Activated CD4-positive, alpha-beta T cell treated with anti-CD3 and anti-CD28 coated beads, Interleukin-2, amount 10 ng/mL, durations not matched to agents 24 days and 14 days (primary cell): ENCODE results near the gene TSHZ2. TPM values are rescaled to one million over a fixed set of nuclear protein-coding genes. Genes with fewer than 3 reads are reported as not detected.

ENCODE experiments used
- DNase-seq: peaks from one replicate; pipeline ENCODE4 v3.0.0; 2022
- H3K27ac Mint-ChIP-seq: one replicate; pipeline ENCODE4 v1.8.0; 2022; ENCODE audit warnings: mild to moderate bottlenecking, mixed read lengths
- H3K27me3 Mint-ChIP-seq: one replicate; pipeline ENCODE4 v1.8.0; 2022; ENCODE audit warnings: mixed read lengths
- H3K36me3 Mint-ChIP-seq: one replicate; pipeline ENCODE4 v1.8.0; 2022; ENCODE audit warnings: low read depth, mild to moderate bottlenecking, mixed read lengths
- H3K4me1 Mint-ChIP-seq: one replicate; pipeline ENCODE4 v1.8.0; 2021; ENCODE audit warnings: mixed read lengths
- H3K4me3 Mint-ChIP-seq: one replicate; pipeline ENCODE4 v1.8.0; 2022; ENCODE audit warnings: mild to moderate bottlenecking, moderate library complexity, mixed read lengths
- H3K9me3 Mint-ChIP-seq: one replicate; pipeline ENCODE4 v1.8.0; 2021; ENCODE audit warnings: mixed read lengths
- intact Hi-C: fragments of 100-400 bp; cut with micrococcal nuclease; formaldehyde crosslinking; loops from one replicate; pipeline ENCODE4 v1.15.1; 2023
- total RNA-seq: library from RNA; stranded (reverse); gene quantifications from 2 replicates; pipeline ENCODE4 v1.2.3, GENCODE V29; 2022

TSHZ2 gene
- total RNA-seq, 1 donor from 2014 or later: 29.5 TPM

DNA sequence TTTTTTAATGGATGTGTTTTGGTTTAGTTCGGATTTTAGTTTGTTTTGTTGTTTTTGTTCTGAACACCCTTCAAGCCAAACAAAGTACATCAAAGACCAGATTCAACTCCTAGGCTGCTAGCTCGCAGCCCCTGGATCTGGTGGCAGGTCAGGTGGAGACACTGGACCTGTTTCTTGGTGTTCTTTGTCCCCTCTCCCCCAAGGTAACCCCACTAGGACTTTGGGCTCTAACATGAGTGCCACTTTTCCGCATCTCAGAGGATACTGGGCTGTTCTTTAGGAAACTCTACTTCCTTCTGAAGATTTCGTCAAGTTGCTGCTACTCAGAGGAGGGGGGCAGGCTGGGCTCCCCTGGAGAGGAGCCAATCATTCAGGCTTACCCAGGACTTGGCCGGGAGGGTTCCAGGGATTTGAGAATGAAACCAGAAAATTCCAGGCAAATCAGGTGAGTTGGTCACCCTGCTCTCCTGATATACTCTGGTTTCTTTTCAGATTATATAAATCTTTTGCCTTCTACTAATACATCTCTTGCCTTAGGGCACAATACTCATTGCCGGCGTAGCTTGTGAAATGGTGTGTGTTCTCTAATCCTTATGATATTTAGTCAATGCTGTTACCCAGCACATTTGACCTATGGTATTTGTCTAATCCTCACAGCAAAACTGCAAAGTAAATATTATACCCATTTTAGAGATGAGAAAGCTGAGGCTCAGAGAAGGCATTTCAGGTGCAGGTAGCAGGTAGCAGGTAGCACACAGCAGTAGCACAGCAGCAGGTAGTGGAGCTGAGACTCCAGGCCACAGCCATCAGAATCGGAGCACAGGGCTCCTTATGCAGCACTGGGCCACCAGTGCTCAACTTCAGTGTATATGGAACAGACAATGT, 291.6 kb downstream of the TSHZ2 start:
- intact Hi-C loops: no loop called here

DNA sequence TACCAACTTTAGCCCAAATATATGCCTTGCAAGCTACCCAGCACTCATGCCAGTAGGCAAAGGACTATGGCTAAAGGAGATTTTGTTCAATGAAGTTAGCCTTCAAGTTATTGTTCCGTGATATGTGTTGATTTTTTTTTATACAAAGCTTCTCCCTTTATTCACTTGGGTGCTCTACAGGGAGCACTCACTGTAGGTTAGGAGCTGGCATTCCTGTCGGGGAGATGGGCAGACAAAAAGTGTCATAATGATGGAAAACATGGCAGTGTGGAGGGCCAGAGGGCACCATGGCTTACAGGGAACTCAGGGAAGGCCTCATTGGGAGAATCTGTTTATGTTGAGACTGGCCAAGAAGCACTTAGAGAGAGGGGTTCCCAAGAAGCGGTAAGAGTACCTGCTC, 292.4 kb downstream of the TSHZ2 start:
- Mint-ChIP-seq H3K4me1 (no peaks in the 10 kb centered on the region), H3K27ac (no peak overlapping the region), H3K36me3 (no peaks in the 10 kb centered on the region), H3K9me3 (no peaks in the 10 kb centered on the region), H3K4me3 (no peak overlapping the region), H3K27me3 (no peaks in the 10 kb centered on the region)
- no peak for DNase-seq
- intact Hi-C loops: no loop called here

More for the DNA sequence above, 291.6 kb downstream of the TSHZ2 start:
- H3K27ac Mint-ChIP-seq: no peak overlapping the region
- H3K27me3 Mint-ChIP-seq: no peaks in the 10 kb centered on the region
- no peaks in the 10 kb centered on the region for H3K36me3 Mint-ChIP-seq
- no peak overlapping the region for H3K4me3 Mint-ChIP-seq
- no peak for DNase-seq
- no peaks in the 10 kb centered on the region for H3K9me3 Mint-ChIP-seq
- H3K4me1 Mint-ChIP-seq: no peaks in the 10 kb centered on the region

DNA sequence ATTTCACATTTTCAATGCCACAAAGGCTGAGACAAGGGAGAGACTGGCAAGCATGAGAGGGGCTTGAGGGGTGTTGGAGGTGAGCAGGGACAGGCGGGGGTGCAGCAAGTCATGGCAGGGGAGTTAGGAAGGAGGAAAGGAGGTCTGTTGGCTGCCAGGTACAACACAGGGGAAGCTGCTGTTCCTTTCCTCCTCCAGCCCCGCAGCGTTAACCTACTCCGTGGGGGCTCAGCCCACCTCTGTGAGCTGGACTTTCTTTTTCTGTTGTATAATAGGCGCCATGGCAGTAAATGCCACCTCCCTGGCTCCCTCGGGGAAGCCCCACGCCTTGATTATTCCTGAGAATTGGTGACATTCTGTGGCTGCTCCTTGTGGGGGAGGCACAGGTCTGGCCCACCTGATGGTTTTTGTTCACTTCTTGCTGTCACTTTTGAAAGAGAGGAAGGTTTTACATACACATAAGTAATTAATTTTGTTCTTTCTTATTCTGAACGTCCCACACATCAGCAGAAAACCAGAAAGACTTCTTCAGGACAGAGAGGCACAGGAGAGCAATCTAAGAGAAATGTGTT, 293.2 kb downstream of the TSHZ2 start:
- no peaks in the 10 kb centered on the region for H3K36me3 Mint-ChIP-seq
- H3K4me1 Mint-ChIP-seq: no peaks in the 10 kb centered on the region
- no peaks in the 10 kb centered on the region for H3K9me3 Mint-ChIP-seq
- no peaks in the 10 kb centered on the region for H3K27me3 Mint-ChIP-seq
- no peak overlapping the region for H3K27ac Mint-ChIP-seq
- intact Hi-C loops: no loop called here
- no peak for DNase-seq
- H3K4me3 Mint-ChIP-seq: no peak overlapping the region

DNA sequence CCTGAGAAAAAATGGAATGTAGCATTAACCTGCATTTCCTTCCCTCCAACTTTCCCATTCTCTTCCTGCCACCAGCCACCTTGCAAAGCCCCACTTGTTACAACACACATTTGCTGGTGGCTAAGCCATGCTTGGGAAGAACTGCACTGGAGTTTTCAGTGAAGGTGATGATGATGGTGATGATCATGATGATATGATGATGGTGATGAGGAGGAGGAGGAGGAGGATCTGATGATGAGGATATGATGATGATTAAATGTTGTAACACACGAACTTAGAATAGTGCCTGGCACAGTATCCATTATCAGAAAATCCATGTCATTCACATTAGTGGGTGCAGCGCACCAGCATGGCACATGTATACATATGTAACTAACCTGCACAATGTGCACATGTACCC, 297.2 kb downstream of the TSHZ2 start:
- Mint-ChIP-seq H3K27me3 (no peaks in the 10 kb centered on the region), H3K4me1 (no peaks in the 10 kb centered on the region), H3K4me3 (no peak overlapping the region), H3K27ac (no peak overlapping the region), H3K9me3 (no peaks in the 10 kb centered on the region), H3K36me3 (peaks cover 1% of the 10 kb centered on the region)
- no peak for DNase-seq
- intact Hi-C loops: no loop called here

DNA sequence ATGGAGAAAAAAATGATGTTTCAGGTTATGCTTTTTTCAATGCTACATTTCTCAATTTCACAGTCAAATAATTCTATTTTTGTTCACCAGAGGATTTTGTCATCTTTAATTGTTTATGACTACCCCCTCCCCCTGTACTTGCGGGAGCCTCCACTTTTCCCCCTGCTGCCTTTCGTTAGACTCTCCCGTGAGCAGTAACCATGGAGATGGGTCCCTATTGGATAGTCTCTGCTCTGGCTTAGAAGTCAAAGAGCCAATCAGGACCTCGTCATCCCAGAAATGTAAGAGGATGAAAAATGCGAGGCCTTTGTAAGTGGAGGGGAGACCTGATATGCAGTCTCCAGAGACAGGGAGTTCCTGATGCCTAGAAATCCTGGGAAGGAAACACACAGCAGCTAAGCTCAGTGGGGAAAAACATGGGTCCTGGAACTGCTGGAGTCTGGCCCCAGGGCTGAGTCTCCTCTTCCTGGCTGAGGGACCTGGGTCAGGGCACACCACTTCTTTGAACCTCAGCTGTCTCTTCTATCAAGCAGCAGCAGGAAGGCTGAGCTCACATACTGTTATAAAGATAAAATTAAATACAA, 298.7 kb downstream of the TSHZ2 start:
- Mint-ChIP-seq H3K27me3 (no peaks in the 10 kb centered on the region), H3K4me3 (no peak overlapping the region), H3K36me3 (peaks cover 1% of the 10 kb centered on the region), H3K4me1 (no peaks in the 10 kb centered on the region), H3K27ac (no peak overlapping the region), H3K9me3 (no peaks in the 10 kb centered on the region)
- DNase-seq: no peak
- intact Hi-C loops: no loop called here

DNA sequence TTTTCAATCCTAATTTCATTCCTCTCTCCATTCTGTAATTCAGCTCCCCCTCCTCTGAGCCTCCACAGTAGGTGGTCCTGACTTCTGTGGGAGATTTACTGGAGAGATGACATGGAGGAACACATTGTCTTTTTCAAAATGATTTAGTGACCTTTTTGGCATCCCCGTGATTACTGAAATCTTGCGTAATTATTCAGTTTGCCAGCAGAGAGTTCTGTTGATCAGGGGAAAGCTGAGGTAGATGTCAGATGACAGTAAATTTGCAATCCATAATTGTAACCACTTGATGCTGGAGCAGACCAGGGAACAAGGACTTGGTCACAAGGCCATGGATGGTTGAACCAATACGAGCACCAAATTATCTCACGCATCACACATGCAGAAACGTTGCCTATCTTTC, 302.2 kb downstream of the TSHZ2 start:
- H3K27me3 Mint-ChIP-seq: no peaks in the 10 kb centered on the region
- H3K36me3 Mint-ChIP-seq: peaks cover 1% of the 10 kb centered on the region
- H3K27ac Mint-ChIP-seq: no peak overlapping the region
- H3K9me3 Mint-ChIP-seq: no peaks in the 10 kb centered on the region
- DNase-seq: no peak
- intact Hi-C loops: no loop called here
- H3K4me1 Mint-ChIP-seq: no peaks in the 10 kb centered on the region
- H3K4me3 Mint-ChIP-seq: no peak overlapping the region

DNA sequence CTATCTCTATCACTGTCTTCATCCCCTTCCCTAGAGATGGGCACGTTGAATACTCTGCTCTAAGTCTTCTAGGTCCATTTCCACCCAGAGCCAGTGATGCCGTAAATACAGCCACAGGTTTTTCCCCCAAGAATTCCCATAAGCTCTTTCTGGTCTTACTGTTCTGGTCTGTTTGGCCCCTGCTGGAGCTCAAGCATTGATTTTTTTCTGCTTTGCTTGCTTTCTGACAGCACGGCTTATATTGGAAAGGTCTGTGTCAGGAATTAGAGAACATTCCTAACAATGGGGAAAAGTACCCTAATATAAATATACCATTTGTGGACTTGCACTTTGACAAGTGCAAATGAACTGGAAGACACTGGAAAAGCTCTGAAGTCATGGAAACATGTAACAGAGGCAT, 302.6 kb downstream of the TSHZ2 start:
- no peaks in the 10 kb centered on the region for H3K4me1 Mint-ChIP-seq
- no peaks in the 10 kb centered on the region for H3K9me3 Mint-ChIP-seq
- H3K4me3 Mint-ChIP-seq: no peak overlapping the region
- no peak for DNase-seq
- no peak overlapping the region for H3K27ac Mint-ChIP-seq
- H3K36me3 Mint-ChIP-seq: peaks cover 1% of the 10 kb centered on the region
- intact Hi-C loops: no loop called here
- no peaks in the 10 kb centered on the region for H3K27me3 Mint-ChIP-seq

DNA sequence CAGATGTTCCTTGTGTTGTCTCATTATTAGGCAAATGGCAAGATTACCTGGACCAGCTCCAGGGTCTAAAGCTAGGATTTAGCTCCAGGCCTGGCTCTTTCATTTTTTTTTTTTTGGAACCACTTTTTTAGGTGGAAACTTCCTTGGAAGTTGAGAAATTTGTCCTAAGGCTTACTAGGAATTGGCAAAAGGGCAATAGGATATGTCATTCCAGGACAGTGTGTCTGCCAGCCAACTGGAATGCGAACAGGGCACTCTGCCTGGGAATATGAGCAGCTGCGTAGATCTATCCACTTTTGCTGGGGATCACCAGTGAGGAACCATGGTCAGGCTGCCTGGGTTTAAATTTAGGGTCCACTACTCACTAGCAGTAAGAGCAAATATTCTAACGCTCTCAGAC, 304.0 kb downstream of the TSHZ2 start:
- Mint-ChIP-seq H3K4me3 (no peak overlapping the region), H3K27me3 (no peaks in the 10 kb centered on the region), H3K4me1 (no peaks in the 10 kb centered on the region), H3K27ac (no peak overlapping the region), H3K9me3 (no peaks in the 10 kb centered on the region), H3K36me3 (no peaks in the 10 kb centered on the region)
- intact Hi-C loops: no loop called here
- DNase-seq: no peak

DNA sequence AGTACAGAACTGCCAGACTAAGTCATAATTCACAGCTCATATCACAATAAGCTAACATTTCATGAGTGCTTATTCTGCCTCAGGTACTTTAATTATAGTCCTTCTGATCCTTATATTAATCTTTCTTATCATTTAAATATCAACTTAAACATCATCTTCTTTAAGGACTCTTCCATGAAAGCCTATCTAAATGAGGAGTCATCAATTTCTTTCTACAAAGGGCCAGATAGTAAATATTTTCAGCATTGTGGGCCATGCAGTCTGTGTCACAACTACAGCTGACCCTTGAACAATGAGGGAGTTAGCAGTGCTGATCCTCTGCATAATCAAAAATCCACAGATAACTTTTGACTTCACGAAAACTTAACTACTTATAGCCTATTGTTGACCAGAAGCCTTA, 306.4 kb downstream of the TSHZ2 start:
- no peaks in the 10 kb centered on the region for H3K4me1 Mint-ChIP-seq
- no peak for DNase-seq
- no peaks in the 10 kb centered on the region for H3K27me3 Mint-ChIP-seq
- no peaks in the 10 kb centered on the region for H3K9me3 Mint-ChIP-seq
- no peak overlapping the region for H3K4me3 Mint-ChIP-seq
- no peaks in the 10 kb centered on the region for H3K36me3 Mint-ChIP-seq
- intact Hi-C loops: no loop called here
- no peak overlapping the region for H3K27ac Mint-ChIP-seq

DNA sequence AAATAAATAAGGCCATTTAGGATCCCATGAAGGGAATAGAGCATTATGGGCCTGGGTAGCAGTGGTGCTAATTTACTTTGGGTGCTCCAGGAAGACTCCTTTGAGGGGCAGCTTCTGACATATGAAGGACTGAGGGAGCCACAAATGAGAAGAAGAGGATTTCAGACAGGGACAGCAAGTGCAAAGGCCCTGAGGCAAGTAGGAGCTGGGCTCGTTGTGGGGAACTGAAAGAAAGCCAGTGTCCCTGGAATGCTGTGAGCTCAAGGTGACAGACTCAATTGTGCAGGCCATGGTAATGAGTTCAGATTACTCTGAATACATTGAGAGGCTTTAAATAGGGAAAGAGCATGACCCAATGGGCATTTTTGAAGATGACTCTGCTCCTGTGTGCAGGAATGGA, 307.6 kb downstream of the TSHZ2 start:
- Mint-ChIP-seq H3K27me3 (no peaks in the 10 kb centered on the region), H3K9me3 (no peaks in the 10 kb centered on the region), H3K4me3 (no peak overlapping the region), H3K36me3 (no peaks in the 10 kb centered on the region), H3K27ac (no peak overlapping the region), H3K4me1 (no peaks in the 10 kb centered on the region)
- intact Hi-C loops: no loop called here
- DNase-seq: no peak

DNA sequence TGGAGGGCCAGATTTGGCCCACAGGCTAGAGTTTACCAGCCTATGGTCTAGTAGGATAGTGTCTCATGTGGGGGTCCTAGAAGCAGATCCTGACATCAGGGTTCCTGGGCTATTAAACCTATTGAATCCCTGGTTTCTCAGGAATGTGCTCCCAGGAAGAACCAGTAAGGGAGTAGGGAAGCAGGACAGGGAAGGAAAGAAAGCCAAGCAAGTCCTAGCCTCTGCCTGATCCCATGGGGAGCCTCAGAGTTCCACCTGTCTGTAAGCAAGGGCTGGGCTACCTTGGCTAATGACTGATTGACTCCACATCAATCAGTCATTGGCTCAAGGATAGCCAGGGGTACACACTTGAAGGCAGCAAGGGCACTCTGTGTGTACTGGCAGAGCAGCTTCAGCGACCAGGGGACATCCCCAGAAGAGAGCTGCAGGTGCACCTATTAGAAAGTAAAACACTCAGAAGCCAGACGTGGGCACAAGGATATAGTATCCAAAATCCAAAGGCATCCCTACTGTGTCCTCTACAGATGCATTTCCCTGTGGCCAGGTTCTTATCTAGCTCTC, 309.5 kb downstream of the TSHZ2 start:
- H3K4me3 Mint-ChIP-seq: no peak overlapping the region
- no peaks in the 10 kb centered on the region for H3K4me1 Mint-ChIP-seq
- H3K9me3 Mint-ChIP-seq: no peaks in the 10 kb centered on the region
- no peak for DNase-seq
- H3K27me3 Mint-ChIP-seq: no peaks in the 10 kb centered on the region
- intact Hi-C loops: no loop called here
- H3K27ac Mint-ChIP-seq: no peak overlapping the region
- no peaks in the 10 kb centered on the region for H3K36me3 Mint-ChIP-seq

DNA sequence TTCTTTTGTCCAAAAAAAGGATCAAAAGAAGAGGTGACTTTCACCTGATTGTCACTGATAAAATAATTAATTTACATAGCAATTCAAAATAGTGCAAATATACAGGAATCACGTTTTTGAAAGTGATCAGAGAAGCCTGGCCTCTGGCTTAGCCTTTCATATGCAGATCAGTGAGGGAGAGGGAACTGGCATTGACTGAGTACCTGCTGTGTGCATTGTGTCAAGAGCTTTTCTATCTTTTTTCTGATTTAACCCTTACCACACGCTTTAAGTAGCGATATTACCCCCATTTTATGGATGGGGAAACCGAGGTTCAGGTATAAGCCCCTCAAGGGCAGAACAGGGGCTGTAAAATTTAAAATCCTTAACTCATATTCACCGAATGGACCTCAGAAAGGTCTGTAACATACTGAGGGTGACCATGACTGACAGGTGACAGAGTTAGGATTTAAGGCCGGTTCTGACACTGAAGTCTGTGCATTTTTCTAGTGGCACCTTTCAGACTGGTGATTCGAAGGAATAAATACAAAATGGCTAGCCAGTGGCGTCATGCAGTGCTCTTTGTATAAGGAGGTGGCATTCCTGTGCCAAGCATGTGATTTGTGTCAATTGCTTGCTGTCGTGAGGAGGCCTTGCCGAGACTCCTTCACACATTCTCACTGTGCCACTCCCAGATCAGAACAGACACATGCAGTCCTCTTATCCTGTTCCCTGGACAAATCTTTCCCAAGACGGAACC, 310.2 kb downstream of the TSHZ2 start:
- Mint-ChIP-seq H3K36me3 (no peaks in the 10 kb centered on the region), H3K27me3 (no peaks in the 10 kb centered on the region), H3K27ac (no peak overlapping the region), H3K4me3 (no peak overlapping the region), H3K9me3 (no peaks in the 10 kb centered on the region), H3K4me1 (no peaks in the 10 kb centered on the region)
- no peak for DNase-seq
- intact Hi-C loops: no loop called here

DNA sequence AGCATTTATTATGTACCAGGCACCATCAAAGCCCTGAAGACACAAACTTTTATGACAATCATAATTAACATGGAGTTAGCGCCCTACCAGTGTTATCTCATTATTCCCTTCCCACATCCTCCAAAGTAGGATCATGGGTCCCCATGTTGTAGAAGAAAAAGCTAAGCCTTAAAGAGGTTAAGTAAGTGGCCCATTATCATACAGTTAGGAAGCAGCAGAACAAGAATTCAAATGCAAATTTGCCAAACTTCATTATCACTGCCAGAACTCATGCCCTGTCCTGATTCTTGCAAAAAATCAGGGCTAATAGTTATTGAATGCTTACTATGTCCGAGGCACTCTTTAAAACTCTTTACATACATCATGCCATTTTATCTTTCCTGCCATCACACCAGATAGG, 310.9 kb downstream of the TSHZ2 start:
- H3K4me3 Mint-ChIP-seq: no peak overlapping the region
- H3K36me3 Mint-ChIP-seq: no peaks in the 10 kb centered on the region
- H3K27ac Mint-ChIP-seq: no peak overlapping the region
- no peaks in the 10 kb centered on the region for H3K27me3 Mint-ChIP-seq
- DNase-seq: no peak
- intact Hi-C loops: no loop called here
- H3K9me3 Mint-ChIP-seq: no peaks in the 10 kb centered on the region
- H3K4me1 Mint-ChIP-seq: no peaks in the 10 kb centered on the region

DNA sequence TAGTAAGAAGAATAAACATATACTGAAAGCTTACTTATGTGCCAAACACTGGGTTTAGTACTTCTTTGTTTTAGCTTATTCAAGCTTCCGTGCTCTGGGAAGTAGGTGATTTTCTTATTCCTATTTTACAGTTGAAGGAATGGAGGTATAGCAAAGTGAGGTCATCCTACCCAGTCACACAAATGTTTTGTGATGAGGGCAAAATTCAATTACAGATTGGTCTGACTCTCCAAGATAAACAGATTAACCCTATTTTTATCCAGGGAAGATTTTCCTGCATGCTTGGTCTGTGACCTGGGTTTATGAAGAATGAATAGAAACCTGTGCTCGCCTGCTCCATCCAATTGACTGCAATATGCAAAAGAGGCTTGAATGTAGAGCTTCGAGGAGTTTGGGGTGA, 311.4 kb downstream of the TSHZ2 start:
- Mint-ChIP-seq H3K4me3 (no peak overlapping the region), H3K9me3 (no peaks in the 10 kb centered on the region), H3K36me3 (no peaks in the 10 kb centered on the region), H3K4me1 (no peaks in the 10 kb centered on the region), H3K27ac (no peak overlapping the region), H3K27me3 (no peaks in the 10 kb centered on the region)
- intact Hi-C loops: no loop called here
- no peak for DNase-seq
